ENCODE results near the gene SRP68. TPM values are rescaled to one million over a fixed set of nuclear protein-coding genes. Genes with fewer than 3 reads are reported as not detected.

SRP68 gene
- total RNA-seq, 1 donor from 2014 or later = 76.1 TPM

- Mint-ChIP-seq H3K36me3 (ENCODE audit: low read depth) (peaks cover 31% of the 10 kb centered on the region), H3K4me1 (peaks cover 20% of the 10 kb centered on the region), H3K9me3 (no peaks in the 10 kb centered on the region), H3K27me3 (no peaks in the 10 kb centered on the region), H3K4me3 (peak overlapping the region; percentile 98), H3K27ac (no peak overlapping the region)
- ATAC-seq (ENCODE audit: low read depth) (no peak), DNase-seq (no peak)
- ChIA-PET CTCF (interaction anchor here (1.0 to 2.2 kb wide), 4 partner anchors 22 to 178 kb away, joined by 3 to 12 read pairs (median 4); no protein-coding TSS in a partner anchor), POLR2A (interaction anchor here (0.5 to 2.0 kb wide), 11 partner anchors 11 to 515 kb away, joined by 3 to 9 read pairs (median 3); partner anchors contain the start of genes MRPL38, SRP68 and UBALD2)
- intact Hi-C loops (cut with micrococcal nuclease) = loop anchor here (10.0 kb wide), 2 partner anchors 280 to 410 kb away; partner anchors contain the start of gene SPHK1
- TF ChIP-seq CTCF (IDR thresholded peaks at IDR 0.05) = no peak
Observed at GRCh38 chr17:76104140-76104895, 32.0 kb upstream of the SRP68 start.

GRCh38 chr17:76103274-76104139 lies 31.2 kb upstream of the SRP68 start, which contains the start of gene EXOC7:
TSS of gene EXOC7 (minus strand) at chr17:76103787. CDS start at chr17:76103692, 95 bp downstream.
- TF ChIP-seq CTCF (IDR thresholded peaks at IDR 0.05) = no peak
- Mint-ChIP-seq H3K27ac (peak within 1 kb of the TSS; percentile 91), H3K9me3 (no peaks in the 10 kb centered on the region), H3K36me3 (ENCODE audit: low read depth) (peaks cover 38% of the 10 kb centered on the region), H3K27me3 (no peaks in the 10 kb centered on the region), H3K4me3 (peak within 1 kb of the TSS; percentile 98), H3K4me1 (peaks cover 20% of the 10 kb centered on the region)
- intact Hi-C loops (cut with micrococcal nuclease) = loop anchor here (1.0 to 10.0 kb wide), 4 partner anchors 31 to 411 kb away; partner anchors contain the start of genes SPHK1 and SRP68
- DNase-seq (peak; percentile 95), ATAC-seq (ENCODE audit: low read depth) (peak; percentile 97)
- ChIA-PET CTCF (interaction anchor here (1.0 to 2.2 kb wide), 4 partner anchors 23 to 179 kb away, joined by 3 to 12 read pairs (median 4); no protein-coding TSS in a partner anchor), POLR2A (interaction anchor here (0.5 to 2.0 kb wide), 16 partner anchors 12 to 514 kb away, joined by 3 to 9 read pairs (median 3); partner anchors contain the start of genes SRP68 and UBALD2)

- ChIA-PET POLR2A (interaction anchor here (0.7 to 1.9 kb wide), 10 partner anchors 12 to 177 kb away, joined by 3 to 9 read pairs (median 4); partner anchors contain the start of gene SRP68), CTCF (interaction anchor here (1.7 to 2.2 kb wide), 2 partner anchors 89 to 177 kb away, joined by 5 to 12 read pairs; no protein-coding TSS in a partner anchor)
- Mint-ChIP-seq H3K27ac (peak overlapping the region; percentile 91), H3K4me1 (peaks cover 20% of the 10 kb centered on the region), H3K4me3 (peak overlapping the region; percentile 98), H3K36me3 (ENCODE audit: low read depth) (peaks cover 40% of the 10 kb centered on the region), H3K27me3 (no peaks in the 10 kb centered on the region), H3K9me3 (no peaks in the 10 kb centered on the region)
- ATAC-seq (ENCODE audit: low read depth) = no peak
- no peak for TF ChIP-seq CTCF (IDR thresholded peaks at IDR 0.05)
- DNase-seq = no peak
- intact Hi-C loops (cut with micrococcal nuclease) = loop anchor here (1.0 to 10.0 kb wide), 4 partner anchors 31 to 412 kb away; partner anchors contain the start of genes SPHK1 and SRP68
Observed at GRCh38 chr17:76102944-76103273, 30.6 kb upstream of the SRP68 start.

GRCh38 chr17:76097716-76098295 lies 25.5 kb upstream of the SRP68 start:
- POLR2A ChIA-PET = no interaction called here
- CTCF ChIA-PET = no interaction called here
- no peak overlapping the region for H3K27ac Mint-ChIP-seq
- DNase-seq = no peak
- H3K36me3 Mint-ChIP-seq (ENCODE audit: low read depth) = peaks cover 73% of the 10 kb centered on the region
- H3K4me1 Mint-ChIP-seq = peaks cover 9% of the 10 kb centered on the region
- no peak for ATAC-seq (ENCODE audit: low read depth)
- intact Hi-C loops (cut with micrococcal nuclease) = no loop called here
- no peak overlapping the region for H3K4me3 Mint-ChIP-seq
- no peaks in the 10 kb centered on the region for H3K27me3 Mint-ChIP-seq
- TF ChIP-seq CTCF (IDR thresholded peaks at IDR 0.05) = no peak
- no peaks in the 10 kb centered on the region for H3K9me3 Mint-ChIP-seq

All from activated B cell treated with CpG ODN at 0.5 μM for 24 hours (primary cell).